ENCODE results near the gene PBOV1. TPM values are rescaled to one million over a fixed set of nuclear protein-coding genes. Genes with fewer than 3 reads are reported as not detected.

The PBOV1 gene
- total and polyA plus RNA-seq, 12 donors = not detected

- 65 to 80% (median 75%) methylated on average over 4 of the region's 4 CpGs for WGBS, 4 donors
- H3K4me1 ChIP-seq (replicated peaks in 1 of 2) = no peaks in the 10 kb centered on the region
- DNase-seq = no peak
- H3K36me3 ChIP-seq (replicated peaks in 1 of 2) = no peaks in the 10 kb centered on the region
- no peak overlapping the region for H3K27ac ChIP-seq
- H3K4me3 ChIP-seq = no peak overlapping the region
- intact Hi-C loops (cut with DNase I) = no loop called here
- H3K9me3 ChIP-seq (replicated peaks in 1 of 3) = no peaks in the 10 kb centered on the region
- no peaks in the 10 kb centered on the region for H3K27me3 ChIP-seq
- TF ChIP-seq CTCF (IDR thresholded peaks at IDR 0.05) = no peak
- TF ChIP-seq POLR2A (IDR thresholded peaks at IDR 0.05) = no peak
Measured at GRCh38 chr6:138194287-138194686, 24.0 kb downstream of the PBOV1 start.

GRCh38 chr6:138188278-138188941, 29.9 kb downstream of the PBOV1 start:
- intact Hi-C loops (cut with DNase I) = no loop called here
- Histone ChIP-seq H3K36me3 (replicated peaks in 1 of 2) (no peaks in the 10 kb centered on the region), H3K9me3 (replicated peaks in 1 of 3) (no peaks in the 10 kb centered on the region), H3K27me3 (no peaks in the 10 kb centered on the region), H3K4me3 (no peak overlapping the region), H3K27ac (no peak overlapping the region), H3K4me1 (replicated peaks in 1 of 2) (no peaks in the 10 kb centered on the region)
- DNase-seq = no peak
- 35 to 41% (median 40%) methylated on average over 5 of the region's 5 CpGs for WGBS, 4 donors
- no peak for TF ChIP-seq CTCF (IDR thresholded peaks at IDR 0.05)
- no peak for TF ChIP-seq POLR2A (IDR thresholded peaks at IDR 0.05)

GRCh38 chr6:138187156-138187555, 31.1 kb downstream of the PBOV1 start:
- Histone ChIP-seq H3K4me1 (replicated peaks in 1 of 2) (no peaks in the 10 kb centered on the region), H3K4me3 (no peak overlapping the region), H3K27ac (no peak overlapping the region), H3K36me3 (replicated peaks in 1 of 2) (no peaks in the 10 kb centered on the region), H3K27me3 (no peaks in the 10 kb centered on the region), H3K9me3 (replicated peaks in 1 of 3) (no peaks in the 10 kb centered on the region)
- intact Hi-C loops (cut with DNase I) = no loop called here
- TF ChIP-seq POLR2A (IDR thresholded peaks at IDR 0.05) = no peak
- TF ChIP-seq CTCF (IDR thresholded peaks at IDR 0.05) = no peak
- no peak for DNase-seq
- WGBS, 4 donors = 69 to 87% (median 86%) methylated on average over 3 to 4 of the region's 4 CpGs

GRCh38 chr6:138184230-138184629, 34.1 kb downstream of the PBOV1 start:
- no peak for DNase-seq
- Histone ChIP-seq H3K36me3 (replicated peaks in 1 of 2) (no peaks in the 10 kb centered on the region), H3K4me1 (replicated peaks in 1 of 2) (no peaks in the 10 kb centered on the region), H3K9me3 (replicated peaks in 1 of 3) (no peaks in the 10 kb centered on the region), H3K27ac (no peak overlapping the region), H3K4me3 (no peak overlapping the region), H3K27me3 (no peaks in the 10 kb centered on the region)
- 75 to 92% (median 78%) methylated on average over 3 of the region's 3 CpGs for WGBS, 4 donors
- intact Hi-C loops (cut with DNase I) = no loop called here
- no peak for TF ChIP-seq POLR2A (IDR thresholded peaks at IDR 0.05)
- no peak for TF ChIP-seq CTCF (IDR thresholded peaks at IDR 0.05)
